Measurements from ENCODE around the gene RIPOR3.
"Not testable (repeated sequence)": the region's sequence is repeated elsewhere in the genome, so short reads cannot be mapped to it uniquely, and the experiment has no call there.

GRCh38 chr20:50714426-50714825 is 23.1 kb upstream of the RIPOR3 start:
- TF ChIP-seq POLR2A, POLR2AphosphoS5, CTCF, EP300 (IDR thresholded peaks at IDR 0.05): not testable (repeated sequence)
